SK-N-MC (cell line): ENCODE data around the gene UBFD1.

ENCODE experiments used
- EZH2 ChIP-seq: fragments of 200-600 bp; sonication (generic); IDR thresholded peaks from one replicate; pipeline ENCODE4 v1.6.1; 2017; ENCODE audit warnings: antibody characterized with exemption
- POLR2AphosphoS5 ChIP-seq: IDR thresholded peaks from 2 replicates; pipeline ENCODE4 v1.6.1; 2012; ENCODE audit warnings: mild to moderate bottlenecking, low read depth, low read length, borderline replicate concordance

GRCh38 chr16:23539984-23540816 lies 17.3 kb upstream of the UBFD1 start:
- TF ChIP-seq POLR2AphosphoS5 (no peak), EZH2 (no peak)
